GM19468 (cell line): ENCODE results near the gene ATP2A1.
"Not testable (repeated sequence)": the region's sequence is repeated elsewhere in the genome, so short reads cannot be mapped to it uniquely, and the experiment has no call there.

ENCODE experiments used
- ATAC-seq: cut with Tn5 transposase; IDR thresholded peaks from one replicate; pipeline ENCODE4 v1.9.1; 2021; ENCODE audit warnings: mild to moderate bottlenecking, moderate library complexity, moderate number of reproducible peaks; ENCODE audit not compliant: unreplicated experiment; ENCODE audit errors: extremely low read depth

Gene ATP2A1

GRCh38 chr16:28904828-28905227 lies 26.5 kb downstream of the ATP2A1 start:
- no peak for ATAC-seq

DNA sequence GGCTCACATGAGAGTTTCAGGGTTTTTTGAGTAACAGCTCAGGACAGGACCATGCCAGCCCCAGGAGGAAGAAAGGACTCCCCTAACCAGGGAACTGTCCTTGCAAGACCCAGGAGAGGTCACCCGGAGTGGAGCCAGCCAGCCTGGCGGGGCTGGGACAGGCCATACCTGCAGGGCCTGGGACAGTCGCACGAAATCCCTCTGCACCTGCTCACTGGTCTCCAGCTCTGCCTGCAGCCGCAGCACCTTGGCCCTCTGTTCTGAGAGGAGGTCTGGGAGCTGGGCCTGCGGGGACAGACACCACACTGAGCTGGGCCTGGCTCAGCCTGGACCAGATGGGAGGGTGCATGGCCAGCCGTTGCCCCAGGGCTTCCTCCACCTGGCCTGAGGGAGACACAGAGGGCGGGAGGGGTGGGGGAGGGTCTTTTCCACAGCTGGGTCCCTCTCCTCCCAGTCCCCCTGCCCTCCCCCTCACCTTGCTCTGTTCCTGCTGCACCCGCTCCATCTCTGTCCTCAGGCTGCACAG lies 27.0 kb downstream of the ATP2A1 start:
- no peak for ATAC-seq

DNA sequence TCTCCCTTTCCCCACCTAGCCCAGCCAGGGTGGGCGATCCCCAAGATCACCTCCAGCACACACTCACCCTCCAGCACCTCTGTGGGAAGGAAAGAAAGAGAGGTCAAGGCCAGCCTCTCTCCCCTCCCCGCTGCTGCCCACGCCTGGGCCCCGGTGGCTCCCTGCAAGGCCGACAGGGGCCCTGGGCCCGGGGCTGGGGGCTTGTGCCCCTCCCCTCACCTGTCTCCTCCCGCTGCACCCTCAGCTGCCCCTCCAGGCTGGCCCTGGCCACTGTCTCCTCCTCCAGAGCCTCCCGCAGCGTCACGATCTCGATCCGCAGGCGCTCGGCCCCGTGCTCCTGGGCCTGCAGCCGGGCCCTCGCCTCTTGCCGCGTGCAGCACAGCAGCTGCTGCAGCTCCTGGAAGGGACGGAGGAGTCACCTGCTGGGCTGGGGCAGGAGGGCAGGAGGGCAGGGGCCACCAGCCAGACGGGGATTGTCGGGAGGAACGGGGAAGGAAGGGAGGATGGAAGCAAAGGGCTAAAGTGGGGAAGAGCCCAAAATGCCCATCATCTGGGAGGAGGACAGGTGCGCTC lies 27.6 kb downstream of the ATP2A1 start:
- no peak for ATAC-seq

DNA sequence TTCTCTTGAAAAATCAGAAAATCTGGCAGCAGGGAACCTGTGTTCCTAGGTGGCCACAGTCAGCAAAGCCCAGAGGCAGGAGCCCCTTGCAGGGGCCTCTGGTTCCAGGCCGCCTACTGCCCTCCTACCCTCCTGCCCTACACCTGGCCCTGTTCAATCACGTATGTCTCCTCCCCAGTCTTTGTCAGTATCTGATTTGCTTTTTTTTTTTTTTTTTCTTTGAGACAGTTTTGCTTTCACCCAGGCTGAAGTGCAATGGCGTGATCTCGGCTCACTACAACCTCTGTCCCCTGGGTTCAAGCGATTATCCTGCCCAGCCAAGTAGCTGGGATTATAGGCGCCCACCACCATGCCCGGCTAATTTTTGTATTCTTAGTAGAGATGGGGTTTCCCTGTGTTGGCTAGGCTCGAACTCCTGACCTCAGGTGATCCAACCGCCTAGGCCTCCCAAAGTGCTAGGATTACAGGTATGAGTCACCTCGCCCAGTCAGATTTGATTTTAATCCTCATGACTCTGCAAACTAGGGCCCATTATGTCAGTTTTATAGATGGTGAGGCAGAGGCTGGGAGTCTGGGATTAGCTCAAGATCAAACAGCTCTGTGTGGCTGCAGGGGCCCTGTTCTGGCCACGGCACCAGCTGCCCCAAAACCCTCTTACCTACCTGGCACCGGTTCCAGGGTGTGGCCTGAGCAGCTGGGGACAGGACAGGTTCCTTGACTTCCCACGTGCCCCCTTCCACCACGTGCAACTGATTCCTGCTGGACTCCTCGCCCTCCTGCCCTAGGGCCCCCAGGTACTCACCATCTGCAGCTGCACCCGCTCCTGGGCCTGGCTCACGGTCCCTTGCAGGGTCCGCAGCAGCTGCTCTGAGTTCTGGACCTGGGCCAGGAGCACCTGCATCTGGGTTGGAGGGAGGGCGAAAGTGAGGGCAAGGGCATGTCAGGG lies 32.1 kb downstream of the ATP2A1 start:
- no peak for ATAC-seq

- no peak for ATAC-seq
Measured at GRCh38 chr16:28912558-28912957, 34.3 kb downstream of the ATP2A1 start.

GRCh38 chr16:28913946-28914724 lies 35.8 kb downstream of the ATP2A1 start:
- ATAC-seq: no peak

DNA sequence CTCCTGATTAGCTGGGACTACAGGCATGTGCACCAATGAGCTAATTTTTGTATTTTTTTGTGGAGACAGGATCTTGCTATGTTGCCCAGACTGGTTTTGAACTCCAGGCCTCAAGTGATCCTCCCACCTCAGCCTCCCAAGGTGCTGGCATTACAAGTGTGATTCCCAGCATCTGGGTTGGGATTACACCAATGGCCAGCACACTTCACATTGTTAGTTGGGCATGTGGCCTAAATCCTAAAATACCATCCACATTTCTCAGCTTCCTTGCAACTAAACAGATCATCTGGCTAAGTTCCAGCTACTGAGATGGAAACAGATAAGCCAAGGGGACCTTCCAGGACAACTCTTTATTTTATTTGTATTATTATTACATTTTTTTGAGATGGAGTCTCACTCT lies 36.9 kb downstream of the ATP2A1 start:
- no peak for ATAC-seq

DNA sequence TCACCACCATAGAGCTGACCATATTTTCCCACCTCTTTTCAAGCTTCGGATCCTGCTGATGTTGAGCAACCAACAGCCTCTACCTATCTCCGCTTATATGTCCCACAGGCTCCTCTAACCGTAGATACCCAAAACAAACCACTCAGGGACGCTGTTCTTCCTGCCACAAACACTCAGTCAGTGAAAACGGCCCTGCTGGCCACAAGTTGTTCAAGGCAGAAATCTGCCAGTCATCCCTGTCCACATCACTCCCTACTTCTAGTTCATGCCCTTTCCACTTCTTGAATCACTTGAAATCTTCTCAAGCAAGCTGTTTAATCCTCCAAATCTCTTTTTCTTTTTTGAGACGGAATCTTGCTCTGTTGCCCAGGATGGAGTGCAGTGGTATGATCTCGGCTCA lies 38.8 kb downstream of the ATP2A1 start:
- no peak for ATAC-seq

GRCh38 chr16:28918698-28919097 lies 40.4 kb downstream of the ATP2A1 start:
- no peak for ATAC-seq

DNA sequence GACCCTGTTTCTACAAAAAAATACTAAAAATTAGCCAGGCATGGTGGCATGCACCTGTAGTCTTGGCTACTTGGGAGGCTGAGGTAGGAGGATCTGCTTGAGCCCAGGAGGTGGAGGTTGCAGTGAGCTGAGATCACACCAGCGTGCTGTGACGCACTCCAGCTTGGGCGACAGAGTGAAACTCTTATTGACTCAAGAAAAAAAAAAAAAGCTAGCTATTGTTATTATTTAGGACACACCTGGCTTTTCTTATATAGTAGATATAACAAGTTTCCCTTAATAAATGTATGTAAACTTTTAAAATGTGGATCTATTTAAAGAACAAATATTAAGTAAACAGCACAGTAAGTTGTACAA lies 44.9 kb downstream of the ATP2A1 start:
- ATAC-seq: no peak

DNA sequence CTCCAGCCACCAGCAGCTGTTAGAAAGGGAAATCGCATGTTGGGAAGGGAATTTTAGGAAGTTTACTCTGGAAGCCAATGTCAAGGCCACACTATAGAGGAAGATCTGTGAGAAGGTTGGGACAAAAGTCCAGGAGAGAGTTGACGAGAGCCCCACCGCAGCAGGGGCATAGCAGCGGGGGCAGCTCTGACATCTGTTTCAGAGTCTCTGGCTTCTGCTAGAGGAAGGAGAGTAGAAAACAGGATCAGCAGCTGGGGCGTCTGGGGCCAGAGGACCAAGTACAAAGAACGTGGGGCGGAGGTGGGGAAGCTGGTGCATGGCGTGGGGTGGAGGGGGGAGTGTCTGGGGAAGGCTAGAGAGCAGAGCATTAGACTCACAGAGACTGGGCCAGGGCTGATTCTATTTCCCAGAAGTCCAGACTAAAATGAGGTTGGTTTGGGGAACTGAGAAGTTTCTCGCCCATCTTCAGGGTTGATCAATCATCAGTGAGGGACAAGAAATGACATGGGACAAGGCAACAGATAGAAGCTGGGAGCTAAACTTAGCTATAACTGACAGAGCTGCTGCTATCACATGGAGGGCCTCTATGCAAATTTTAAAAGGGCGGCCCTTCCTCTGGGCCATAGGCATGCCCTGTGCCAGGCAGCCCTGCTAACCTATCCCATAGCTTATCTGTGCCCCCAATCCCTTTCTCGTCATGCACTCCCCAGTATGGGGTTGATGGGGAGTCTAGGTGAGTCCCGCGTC lies 45.5 kb downstream of the ATP2A1 start:
- ATAC-seq: peak; percentile 56

GRCh38 chr16:28924399-28924761 lies 46.1 kb downstream of the ATP2A1 start:
- no peak for ATAC-seq

DNA sequence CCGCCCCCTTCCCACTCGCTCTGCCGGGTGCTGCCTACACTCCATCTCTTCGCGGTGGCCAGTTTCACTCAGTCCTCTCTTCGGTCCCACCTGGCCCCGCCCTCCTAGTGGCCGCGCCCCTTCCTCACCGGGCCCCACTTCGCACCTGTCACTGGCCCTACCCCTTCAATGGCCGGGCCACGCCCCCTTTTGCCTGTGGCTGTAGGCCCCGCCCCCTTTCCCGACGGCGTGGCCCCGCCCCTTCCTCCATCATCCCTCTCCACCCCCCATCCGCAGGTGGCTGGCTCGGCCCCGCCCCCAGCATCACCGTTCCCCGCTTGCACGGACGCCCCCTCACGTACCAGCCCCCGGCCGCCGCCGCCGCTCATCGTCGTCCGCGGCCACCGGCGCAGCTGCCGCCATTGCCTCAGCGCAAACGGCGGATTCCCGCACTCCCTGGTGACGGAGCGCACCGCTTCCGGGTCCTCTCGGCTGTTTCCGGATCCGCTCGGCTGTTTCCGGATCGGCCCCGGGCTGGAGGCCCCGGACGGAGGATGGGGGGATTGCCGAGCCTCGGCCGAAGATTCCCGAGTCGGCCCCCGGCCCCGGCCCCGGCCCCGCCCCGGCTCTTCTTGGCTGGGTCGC lies 46.6 kb downstream of the ATP2A1 start, which contains the start of gene RABEP2:
Gene RABEP2 (minus strand): TSS at position 477 of the 624 bp plus-strand sequence. CDS start 75 bp downstream, at position 402.
- ATAC-seq: peak; percentile 25

DNA sequence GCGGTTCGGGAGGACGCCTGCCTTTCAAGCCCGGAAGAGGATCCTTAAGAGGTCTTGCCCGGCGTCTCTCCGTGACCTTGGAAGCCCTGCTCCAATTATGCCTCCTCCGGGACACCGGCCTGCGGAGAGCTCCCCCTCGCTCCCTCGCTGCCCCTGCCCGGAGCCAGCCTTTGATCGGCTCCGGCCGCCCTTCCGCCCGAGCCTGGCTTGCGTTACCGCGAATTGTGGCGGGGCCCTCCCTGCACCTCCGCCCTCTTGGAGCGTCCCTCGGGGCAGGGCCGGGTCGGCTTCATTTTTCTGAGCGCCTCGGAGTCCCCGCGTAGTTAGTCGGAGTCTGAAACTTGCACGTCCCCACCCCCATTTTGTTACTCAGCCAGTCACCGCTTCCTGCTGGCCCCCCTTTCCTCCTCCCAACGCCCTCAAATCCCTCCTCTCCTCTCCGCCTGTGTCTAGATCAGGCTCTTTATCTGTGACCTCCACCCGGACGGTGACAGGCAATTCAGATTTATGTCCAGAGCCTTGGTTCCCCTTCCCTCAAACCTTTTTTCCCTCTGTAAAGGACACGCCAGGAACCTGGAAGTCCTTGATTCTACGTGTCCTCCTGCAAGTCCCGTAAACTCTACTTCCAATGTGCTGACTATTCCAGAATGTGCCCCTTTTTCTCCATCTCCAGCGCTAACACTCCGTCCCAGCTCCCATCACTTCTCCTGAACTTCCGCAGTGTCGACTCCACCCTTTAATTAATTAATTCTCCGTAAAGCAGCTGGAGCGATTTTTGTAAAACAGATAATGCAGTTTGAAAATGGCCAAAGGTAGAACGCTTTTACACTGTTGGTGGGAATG lies 47.3 kb downstream of the ATP2A1 start:
- no peak for ATAC-seq

DNA sequence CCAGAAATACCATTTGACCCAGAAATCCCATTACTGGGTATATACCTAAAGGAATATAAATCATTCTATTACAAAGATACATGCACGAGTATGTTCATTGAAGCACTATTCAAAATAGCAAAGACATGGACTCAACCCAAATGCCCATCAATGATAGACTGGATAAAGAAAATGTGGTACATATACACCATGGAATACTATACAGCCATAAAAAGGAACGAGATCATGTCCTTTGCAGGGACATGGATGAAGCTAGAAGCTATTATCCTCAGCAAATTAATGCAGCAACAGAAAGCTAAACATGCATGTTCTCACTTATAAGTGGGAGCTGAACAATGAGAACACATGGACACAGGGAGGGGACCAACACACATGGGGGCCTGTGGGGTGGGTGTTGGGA lies 48.0 kb downstream of the ATP2A1 start:
- ATAC-seq: not testable (repeated sequence)

GRCh38 chr16:28927815-28928214 lies 49.5 kb downstream of the ATP2A1 start:
- no peak for ATAC-seq

DNA sequence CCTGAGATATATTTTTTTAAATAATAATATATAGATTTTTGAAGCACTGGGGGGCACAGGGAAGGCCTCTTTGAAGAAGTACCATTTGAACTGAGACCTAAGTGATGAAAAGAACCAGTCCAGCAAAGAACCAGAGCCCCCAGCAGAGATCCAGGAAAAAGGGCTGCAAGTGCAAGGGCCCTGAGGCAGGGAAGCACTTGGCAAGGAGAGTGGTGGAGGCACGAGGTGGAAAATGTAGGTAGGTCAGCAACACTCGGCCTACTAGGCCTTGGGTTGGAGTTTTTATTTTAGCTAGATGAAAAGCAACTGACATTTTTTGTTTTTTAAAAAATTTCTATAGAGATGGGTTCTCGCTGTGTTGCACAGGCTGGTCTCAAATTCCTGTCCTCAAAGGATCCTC lies 51.9 kb downstream of the ATP2A1 start:
- no peak for ATAC-seq

DNA sequence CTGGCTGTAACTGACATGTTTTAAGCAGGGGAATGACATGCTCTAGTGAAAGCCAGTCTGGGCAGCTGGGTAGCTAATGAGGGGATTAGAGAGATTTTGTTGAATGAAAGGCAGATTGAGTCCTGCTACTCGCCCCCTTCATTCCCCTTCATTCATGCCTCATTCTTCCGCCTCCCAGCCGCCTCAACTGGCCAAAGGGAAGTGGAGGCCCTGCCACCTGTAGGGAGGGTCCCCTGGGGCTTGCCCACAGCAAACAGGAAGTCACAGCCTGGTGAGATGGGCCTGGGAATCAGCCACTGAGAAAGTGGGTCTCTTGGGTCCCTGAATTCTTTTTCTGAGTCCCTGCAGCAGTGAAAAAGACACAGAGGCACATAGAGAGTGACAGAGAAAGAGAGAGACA lies 52.4 kb downstream of the ATP2A1 start:
- no peak for ATAC-seq

DNA sequence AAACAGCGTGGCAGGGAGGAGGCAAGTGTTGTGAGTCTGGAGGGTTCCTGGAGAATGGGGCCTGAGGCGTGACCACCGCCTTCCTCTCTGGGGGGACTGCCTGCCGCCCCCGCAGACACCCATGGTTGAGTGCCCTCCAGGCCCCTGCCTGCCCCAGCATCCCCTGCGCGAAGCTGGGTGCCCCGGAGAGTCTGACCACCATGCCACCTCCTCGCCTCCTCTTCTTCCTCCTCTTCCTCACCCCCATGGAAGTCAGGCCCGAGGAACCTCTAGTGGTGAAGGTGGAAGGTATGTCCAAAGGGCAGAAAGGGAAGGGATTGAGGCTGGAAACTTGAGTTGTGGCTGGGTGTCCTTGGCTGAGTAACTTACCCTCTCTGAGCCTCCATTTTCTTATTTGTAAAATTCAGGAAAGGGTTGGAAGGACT lies 53.5 kb downstream of the ATP2A1 start, which contains the start of gene CD19:
Gene CD19 (plus strand): TSS at position 171 of the 425 bp plus-strand sequence. CDS start 30 bp downstream, at position 201.
- no peak for ATAC-seq
